ENCODE results near the gene MRPL10.

DNA sequence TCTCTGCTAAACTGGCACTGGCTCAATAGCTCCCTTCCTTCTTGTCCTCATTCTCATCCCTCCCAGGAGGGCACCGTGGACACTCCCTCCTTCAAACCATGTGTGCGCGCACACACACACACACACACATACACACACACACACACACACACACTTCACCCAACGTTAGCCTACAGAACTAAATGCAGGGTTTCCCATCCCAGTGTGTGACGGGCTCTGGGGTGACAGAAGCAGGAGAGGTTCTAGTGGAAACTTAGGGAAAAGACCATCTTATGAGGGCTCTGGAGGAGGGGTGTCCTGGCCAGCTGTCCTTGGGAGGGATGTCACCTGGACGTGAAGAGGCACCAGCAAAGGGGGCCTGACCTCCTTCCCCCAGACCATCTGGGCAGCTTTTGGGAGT, 29.4 kb downstream of the MRPL10 start:
- no peak for TF ChIP-seq CTCF (IDR thresholded peaks at IDR 0.05)
- no peak for TF ChIP-seq POLR2A (IDR thresholded peaks at IDR 0.05)
